ENCODE results near the gene RAB3B. TPM values are rescaled to one million over a fixed set of nuclear protein-coding genes. Genes with fewer than 3 reads are reported as not detected.
A peak's percentile ranks its signal among the peaks of the same experiment; 100 is the strongest.

RAB3B gene
- total and polyA plus RNA-seq, 2 donors (not counting 1 experiment from before 2014, with no cell fraction given), result 36.5 to 51.6 TPM

DNA sequence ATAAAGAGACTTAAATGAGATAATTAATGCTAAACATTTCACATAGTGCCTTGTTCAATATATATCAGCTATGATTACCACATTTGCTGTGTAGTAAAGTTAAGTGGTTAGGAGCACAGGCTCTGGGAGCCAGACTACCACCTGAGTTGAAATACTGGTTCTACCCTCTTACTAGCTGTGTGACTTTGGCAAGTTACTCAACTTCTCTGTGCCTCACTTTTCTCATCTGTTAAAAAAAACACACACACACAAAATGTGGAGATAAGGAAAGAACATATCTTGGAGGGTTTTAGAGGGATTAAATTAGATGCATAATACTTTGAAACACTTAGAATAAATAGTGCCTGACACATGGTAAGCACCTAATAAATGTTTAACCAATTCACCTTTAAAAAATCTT, 60.2 kb downstream of the RAB3B start:
- Histone ChIP-seq H4K20me1 (ENCODE audit: control insufficient read depth, extremely low read depth, insufficient read depth, low read length) (no peaks in the 10 kb centered on the region), H3K36me3 (ENCODE audit: control insufficient read depth, insufficient read depth, low read length) (peaks cover 13% of the 10 kb centered on the region), H3K4me2 (ENCODE audit: extremely low read depth, insufficient read depth, low read length) (no peak overlapping the region), H3K9me3 (ENCODE audit: control insufficient read depth, insufficient read depth, low read depth, low read length) (no peaks in the 10 kb centered on the region), H3K4me3 (replicated peaks in 1 of 4; ENCODE audit: control extremely low read depth in 1 of 4, insufficient read depth in 1 of 4, low read depth in 3 of 4, low read length in 4 of 4) (no peak overlapping the region), H3K27ac (ENCODE audit: insufficient read depth, low read length) (no peak overlapping the region), H3K79me2 (ENCODE audit: control insufficient read depth, insufficient read depth, low read length) (no peaks in the 10 kb centered on the region), H2AFZ (ENCODE audit: low read length) (no peak overlapping the region), H3K4me1 (ENCODE audit: control insufficient read depth, extremely low read depth, insufficient read depth, low read length) (peaks cover 8% of the 10 kb centered on the region), H3K9ac (ENCODE audit: insufficient read depth, low read length) (no peak overlapping the region), H3K27me3 (ENCODE audit: control insufficient read depth, insufficient read depth, low read length) (no peaks in the 10 kb centered on the region)
- TF ChIP-seq, protein P1, sequence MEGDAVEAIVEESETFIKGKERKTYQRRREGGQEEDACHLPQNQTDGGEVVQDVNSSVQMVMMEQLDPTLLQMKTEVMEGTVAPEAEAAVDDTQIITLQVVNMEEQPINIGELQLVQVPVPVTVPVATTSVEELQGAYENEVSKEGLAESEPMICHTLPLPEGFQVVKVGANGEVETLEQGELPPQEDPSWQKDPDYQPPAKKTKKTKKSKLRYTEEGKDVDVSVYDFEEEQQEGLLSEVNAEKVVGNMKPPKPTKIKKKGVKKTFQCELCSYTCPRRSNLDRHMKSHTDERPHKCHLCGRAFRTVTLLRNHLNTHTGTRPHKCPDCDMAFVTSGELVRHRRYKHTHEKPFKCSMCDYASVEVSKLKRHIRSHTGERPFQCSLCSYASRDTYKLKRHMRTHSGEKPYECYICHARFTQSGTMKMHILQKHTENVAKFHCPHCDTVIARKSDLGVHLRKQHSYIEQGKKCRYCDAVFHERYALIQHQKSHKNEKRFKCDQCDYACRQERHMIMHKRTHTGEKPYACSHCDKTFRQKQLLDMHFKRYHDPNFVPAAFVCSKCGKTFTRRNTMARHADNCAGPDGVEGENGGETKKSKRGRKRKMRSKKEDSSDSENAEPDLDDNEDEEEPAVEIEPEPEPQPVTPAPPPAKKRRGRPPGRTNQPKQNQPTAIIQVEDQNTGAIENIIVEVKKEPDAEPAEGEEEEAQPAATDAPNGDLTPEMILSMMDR (conservative IDR thresholded peaks at IDR 0.05 in 1 of 2, IDR thresholded peaks at IDR 0.05 in 1 of 2; ENCODE audit: low read depth in 1 of 2, low read length in 2 of 2), result no peak
- TF ChIP-seq EZH2 (IDR thresholded peaks at IDR 0.05; ENCODE audit: low read length, missing control alignments), result no peak
- no peak for DNase-seq (ENCODE audit: low read depth in 2 of 2)

DNA sequence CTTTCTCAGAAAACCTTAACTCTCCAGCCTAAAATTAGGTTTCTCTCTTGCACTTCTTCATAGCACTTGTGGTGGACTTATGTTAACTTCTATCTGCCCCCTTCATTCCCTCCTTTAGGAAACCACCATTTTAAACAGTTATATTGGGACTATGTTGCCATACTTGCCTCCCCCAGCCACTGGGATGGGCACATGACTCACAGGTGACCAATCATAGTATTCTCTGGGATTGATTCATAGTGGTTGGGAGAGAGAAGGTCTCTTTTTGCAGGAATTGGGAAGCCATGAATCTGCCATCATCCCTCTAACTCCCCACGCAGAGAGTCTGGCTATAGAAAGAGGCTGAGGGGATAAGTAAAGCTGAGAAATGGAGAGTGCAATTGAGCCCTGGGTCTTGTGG, 61.6 kb downstream of the RAB3B start:
- H3K4me3 ChIP-seq (replicated peaks in 1 of 4; ENCODE audit: control extremely low read depth in 1 of 4, insufficient read depth in 1 of 4, low read depth in 3 of 4, low read length in 4 of 4), result no peak overlapping the region

DNA sequence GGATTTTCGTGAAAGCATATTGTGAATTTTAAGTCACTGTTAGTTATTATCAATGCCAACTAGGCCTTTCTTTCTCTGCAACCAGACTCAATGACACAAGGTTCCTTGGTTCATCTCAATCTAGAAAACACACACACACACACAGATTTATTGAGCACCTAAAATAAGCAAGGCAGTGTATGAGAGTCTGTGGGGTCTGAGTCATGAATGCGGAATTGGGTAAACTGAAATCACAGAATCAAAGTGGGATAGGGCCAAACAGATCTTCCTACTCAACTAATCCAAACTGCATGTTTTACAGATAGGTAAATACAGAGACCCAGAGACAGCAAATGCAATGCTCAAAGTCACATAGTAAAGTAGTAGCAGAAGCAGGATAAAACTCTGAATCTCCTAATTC, 63.5 kb downstream of the RAB3B start:
- H2AFZ ChIP-seq (ENCODE audit: low read length), result no peak overlapping the region
- H3K4me3 ChIP-seq (replicated peaks in 1 of 4; ENCODE audit: control extremely low read depth in 1 of 4, insufficient read depth in 1 of 4, low read depth in 3 of 4, low read length in 4 of 4), result no peak overlapping the region
- TF ChIP-seq EZH2 (IDR thresholded peaks at IDR 0.05; ENCODE audit: low read length, missing control alignments), result no peak
- H3K9ac ChIP-seq (ENCODE audit: insufficient read depth, low read length), result no peak overlapping the region
- no peaks in the 10 kb centered on the region for H3K27me3 ChIP-seq (ENCODE audit: control insufficient read depth, insufficient read depth, low read length)
- H3K36me3 ChIP-seq (ENCODE audit: control insufficient read depth, insufficient read depth, low read length), result peaks cover 9% of the 10 kb centered on the region
- no peaks in the 10 kb centered on the region for H4K20me1 ChIP-seq (ENCODE audit: control insufficient read depth, extremely low read depth, insufficient read depth, low read length)
- H3K4me2 ChIP-seq (ENCODE audit: extremely low read depth, insufficient read depth, low read length), result no peak overlapping the region
- H3K9me3 ChIP-seq (ENCODE audit: control insufficient read depth, insufficient read depth, low read depth, low read length), result no peaks in the 10 kb centered on the region
- H3K79me2 ChIP-seq (ENCODE audit: control insufficient read depth, insufficient read depth, low read length), result no peaks in the 10 kb centered on the region
- H3K27ac ChIP-seq (ENCODE audit: insufficient read depth, low read length), result no peak overlapping the region
- peaks cover 24% of the 10 kb centered on the region for H3K4me1 ChIP-seq (ENCODE audit: control insufficient read depth, extremely low read depth, insufficient read depth, low read length)
- DNase-seq (ENCODE audit: low read depth in 2 of 2), result peak; percentile 11 to 38

More for the DNA sequence above, 61.6 kb downstream of the RAB3B start:
- H3K27ac ChIP-seq (ENCODE audit: insufficient read depth, low read length), result no peak overlapping the region
- no peak overlapping the region for H3K9ac ChIP-seq (ENCODE audit: insufficient read depth, low read length)
- no peak overlapping the region for H3K4me2 ChIP-seq (ENCODE audit: extremely low read depth, insufficient read depth, low read length)
- H3K27me3 ChIP-seq (ENCODE audit: control insufficient read depth, insufficient read depth, low read length), result no peaks in the 10 kb centered on the region
- H3K36me3 ChIP-seq (ENCODE audit: control insufficient read depth, insufficient read depth, low read length), result peaks cover 12% of the 10 kb centered on the region
- no peaks in the 10 kb centered on the region for H3K79me2 ChIP-seq (ENCODE audit: control insufficient read depth, insufficient read depth, low read length)
- H2AFZ ChIP-seq (ENCODE audit: low read length), result no peak overlapping the region
- H4K20me1 ChIP-seq (ENCODE audit: control insufficient read depth, extremely low read depth, insufficient read depth, low read length), result no peaks in the 10 kb centered on the region
- TF ChIP-seq, protein P1 (conservative IDR thresholded peaks at IDR 0.05 in 1 of 2, IDR thresholded peaks at IDR 0.05 in 1 of 2; ENCODE audit: low read depth in 1 of 2, low read length in 2 of 2), result no peak
- no peak for TF ChIP-seq EZH2 (IDR thresholded peaks at IDR 0.05; ENCODE audit: low read length, missing control alignments)
- peaks cover 22% of the 10 kb centered on the region for H3K4me1 ChIP-seq (ENCODE audit: control insufficient read depth, extremely low read depth, insufficient read depth, low read length)
- no peak for DNase-seq (ENCODE audit: low read depth in 2 of 2)
- no peaks in the 10 kb centered on the region for H3K9me3 ChIP-seq (ENCODE audit: control insufficient read depth, insufficient read depth, low read depth, low read length)
